Anterior cingulate cortex (tissue), 58 donors: Measurements from ENCODE around the gene AKIRIN2.
A peak's percentile ranks its signal among the peaks of the same experiment; 100 is the strongest.
"Not testable (repeated sequence)": the region's sequence is repeated elsewhere in the genome, so short reads cannot be mapped to it uniquely, and the experiment has no call there.

Source experiments
- DNase-seq, 58 donors: peaks; one replicate each; lab custom pipeline; 2025; lab: John Stamatoyannopoulos, UW

The AKIRIN2 gene

DNA sequence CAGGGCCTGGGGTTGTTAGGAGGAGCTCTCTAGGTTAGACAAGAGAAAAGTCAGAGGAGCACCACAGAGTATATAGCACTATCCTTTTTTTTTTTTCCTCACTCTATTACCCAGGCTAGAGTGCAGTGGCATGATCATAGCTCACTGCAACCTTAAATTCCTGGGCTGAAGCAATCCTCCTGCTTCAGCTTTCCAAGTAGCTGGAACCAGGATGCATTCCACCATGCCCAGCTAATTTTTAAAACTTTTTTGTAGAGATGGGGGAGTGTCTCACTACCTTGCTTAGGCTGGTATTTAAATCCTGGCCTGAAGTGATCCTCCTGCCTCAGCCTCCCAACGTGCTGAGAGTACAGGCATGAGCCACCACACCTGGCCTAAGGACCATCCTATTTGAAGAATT is 19.3 kb upstream of the AKIRIN2 start:
- no peak for DNase-seq

DNA sequence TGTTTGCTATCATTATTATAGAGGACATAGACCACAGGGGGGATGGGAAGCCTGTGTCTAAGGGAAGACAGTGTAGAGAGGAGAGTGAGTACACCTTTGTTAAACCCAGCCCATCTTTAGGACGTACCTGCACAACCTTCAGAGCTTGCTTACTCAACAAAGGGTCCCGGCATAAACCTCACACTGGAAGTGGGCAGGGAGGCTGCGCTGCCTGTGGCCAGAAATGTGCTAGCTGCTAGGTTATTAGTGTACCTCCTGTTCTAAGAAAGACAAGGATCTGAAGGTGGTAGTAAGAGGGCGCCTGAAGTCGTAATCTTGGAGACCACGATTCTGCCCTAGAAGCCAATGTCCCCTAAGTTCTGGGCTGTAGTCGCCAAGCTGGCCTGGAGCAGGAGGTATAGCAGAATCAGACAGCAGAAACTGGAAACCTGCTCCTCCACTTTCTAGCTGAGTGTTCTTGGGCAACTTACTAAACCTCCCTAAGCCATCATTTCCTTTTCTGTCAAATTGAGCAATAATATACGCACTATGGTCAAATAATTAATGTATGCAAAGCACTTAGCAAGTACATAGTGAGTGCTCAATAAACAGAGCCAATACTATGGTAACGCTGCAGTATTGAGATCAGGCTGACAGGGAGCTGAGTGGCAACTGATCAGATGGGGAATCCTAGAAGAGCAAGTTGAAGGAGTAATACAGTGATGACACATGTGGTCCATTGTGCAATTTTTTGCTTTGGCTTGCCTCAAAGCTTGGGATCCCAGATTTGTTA is 16.8 kb upstream of the AKIRIN2 start:
- no peak for DNase-seq

DNA sequence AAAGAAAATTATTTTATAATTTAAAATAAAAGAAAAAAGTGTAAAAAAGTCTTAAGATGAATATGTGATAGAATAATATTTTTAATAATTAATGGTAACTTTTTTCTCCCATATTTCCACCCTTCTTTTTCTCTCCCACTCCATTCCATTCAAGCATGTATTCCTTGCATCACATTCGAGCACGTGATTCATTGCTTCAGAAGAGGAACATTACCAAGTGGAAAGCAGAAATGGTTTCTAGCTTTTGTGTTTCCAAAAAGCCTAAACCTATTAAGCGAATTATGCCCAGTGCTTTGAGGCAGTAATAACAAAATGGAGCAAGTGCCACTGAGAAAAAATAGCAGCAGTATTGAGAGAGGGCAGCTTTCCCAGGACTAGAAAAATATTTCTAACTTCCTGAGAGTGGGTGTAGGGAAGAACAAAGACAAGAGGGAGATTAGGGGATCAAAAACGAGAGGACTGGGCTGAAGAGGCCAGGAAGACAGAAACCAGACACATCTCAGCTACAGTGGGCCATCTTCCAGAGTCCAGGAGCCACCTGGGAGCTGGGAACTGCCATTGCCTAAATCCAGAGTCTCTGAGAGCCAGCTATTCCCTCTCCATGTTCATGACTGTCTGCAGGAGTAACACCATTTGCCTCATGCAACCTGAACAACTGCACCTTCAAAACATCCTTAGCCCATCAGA is 15.0 kb upstream of the AKIRIN2 start:
- no peak for DNase-seq

DNA sequence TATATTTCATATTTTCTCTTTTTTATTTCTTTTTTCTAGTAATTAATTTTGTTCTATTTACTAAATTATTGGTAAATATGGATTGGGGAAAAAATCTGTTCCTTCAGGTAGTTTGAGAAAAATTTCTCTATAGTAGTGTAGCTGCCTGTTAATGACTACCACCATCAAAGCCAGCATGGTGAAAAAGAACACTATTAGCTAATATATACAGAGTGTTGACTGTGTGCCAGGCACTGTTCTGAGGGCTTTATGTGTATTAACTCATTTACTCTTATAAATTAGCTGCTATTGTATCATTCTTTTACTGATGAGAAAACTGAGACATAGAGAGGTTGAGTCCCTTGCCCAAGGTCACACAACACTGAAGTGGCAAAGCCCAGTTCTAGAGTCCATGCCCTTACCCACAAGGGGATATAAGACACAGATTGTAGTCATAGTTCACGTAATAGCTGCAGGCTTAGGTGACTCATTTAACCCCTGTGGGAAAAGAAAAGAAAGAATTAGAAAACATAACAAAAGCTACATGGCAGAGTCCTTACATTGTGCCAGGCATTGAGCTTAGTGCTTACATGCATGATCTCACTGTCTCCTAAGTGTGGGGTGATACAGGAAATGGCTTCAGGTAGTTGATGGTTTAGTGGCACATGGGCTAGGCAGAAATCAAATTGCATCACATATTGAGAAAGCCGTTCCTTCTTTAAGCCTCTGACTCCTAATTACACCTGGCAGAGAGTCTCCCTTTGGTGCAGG is 12.2 kb upstream of the AKIRIN2 start:
- no peak for DNase-seq

DNA sequence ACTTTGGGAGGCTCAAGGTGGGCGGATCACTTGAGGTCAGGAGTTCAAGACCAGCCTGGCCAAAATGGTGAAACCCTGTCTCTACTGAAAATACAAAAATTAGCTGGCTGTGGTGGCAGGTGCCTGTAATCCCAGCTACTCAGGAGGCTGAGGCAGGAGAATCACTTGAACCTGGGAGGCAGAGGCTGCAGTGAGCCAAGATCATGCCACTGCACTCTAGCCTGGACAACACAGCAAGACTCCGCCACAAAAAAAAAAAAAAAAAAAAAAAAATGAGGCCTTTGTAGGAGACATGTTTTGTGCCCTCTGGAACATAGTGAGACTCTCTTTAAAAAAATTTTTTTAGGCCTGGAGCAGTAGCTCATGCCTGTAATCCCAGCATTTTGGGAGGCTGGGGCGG is 10.7 kb upstream of the AKIRIN2 start:
- not testable (repeated sequence) for DNase-seq

DNA sequence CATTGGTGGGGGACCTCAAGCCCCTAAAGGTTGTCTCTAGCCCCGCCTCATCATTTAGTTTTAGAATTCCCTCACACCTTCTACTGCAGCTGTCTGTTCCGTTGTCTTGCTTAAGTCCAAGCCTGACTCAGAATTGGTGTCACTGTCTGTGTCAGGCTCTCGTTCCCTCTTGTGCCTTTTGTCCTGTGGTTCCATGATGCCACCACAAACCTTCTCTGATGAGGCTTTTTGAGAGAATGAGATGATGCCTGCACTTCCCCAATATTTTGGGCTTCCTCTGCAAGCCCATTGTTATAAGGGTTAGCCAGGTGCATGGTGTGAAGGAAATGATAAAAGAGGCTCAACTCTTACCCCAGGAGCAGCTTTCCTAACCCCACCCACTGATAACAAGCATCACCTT is 8.1 kb upstream of the AKIRIN2 start:
- DNase-seq: no peak

DNA sequence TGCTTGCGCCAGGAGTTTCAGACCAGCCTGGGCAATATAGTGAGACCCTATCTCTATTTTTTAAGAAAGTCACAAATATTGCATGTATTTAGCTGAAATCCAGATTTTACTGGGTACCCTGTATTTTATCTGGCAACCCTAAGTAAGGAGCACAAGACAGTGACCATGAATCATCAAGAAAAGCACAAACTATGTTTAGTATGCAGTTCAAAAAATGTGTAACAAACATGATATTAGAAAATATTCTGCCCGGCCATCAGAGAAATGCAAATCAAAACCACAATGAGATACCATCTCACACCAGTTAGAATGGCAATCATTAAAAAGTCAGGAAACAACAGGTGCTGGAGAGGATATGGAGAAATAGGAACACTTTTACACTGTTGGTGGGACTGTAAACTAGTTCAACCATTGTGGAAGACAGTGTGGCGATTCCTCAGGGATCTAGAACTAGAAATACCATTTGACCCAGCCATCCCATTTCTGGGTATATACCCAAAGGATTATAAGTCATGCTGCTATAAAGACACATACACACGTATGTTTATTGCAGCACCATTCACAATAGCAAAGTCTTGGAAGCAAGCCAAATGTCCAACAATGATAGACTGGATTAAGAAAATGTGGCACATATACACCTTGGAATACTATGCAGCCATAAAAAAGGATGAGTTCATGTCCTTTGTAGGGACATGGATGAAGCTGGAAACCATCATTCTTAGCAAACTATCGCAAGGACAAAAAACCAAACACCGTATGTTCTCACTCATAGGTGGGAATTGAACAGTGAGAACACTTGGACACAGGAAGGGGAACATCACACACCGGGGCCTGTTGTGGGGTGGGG is 6.8 kb upstream of the AKIRIN2 start:
- not testable (repeated sequence) for DNase-seq

DNA sequence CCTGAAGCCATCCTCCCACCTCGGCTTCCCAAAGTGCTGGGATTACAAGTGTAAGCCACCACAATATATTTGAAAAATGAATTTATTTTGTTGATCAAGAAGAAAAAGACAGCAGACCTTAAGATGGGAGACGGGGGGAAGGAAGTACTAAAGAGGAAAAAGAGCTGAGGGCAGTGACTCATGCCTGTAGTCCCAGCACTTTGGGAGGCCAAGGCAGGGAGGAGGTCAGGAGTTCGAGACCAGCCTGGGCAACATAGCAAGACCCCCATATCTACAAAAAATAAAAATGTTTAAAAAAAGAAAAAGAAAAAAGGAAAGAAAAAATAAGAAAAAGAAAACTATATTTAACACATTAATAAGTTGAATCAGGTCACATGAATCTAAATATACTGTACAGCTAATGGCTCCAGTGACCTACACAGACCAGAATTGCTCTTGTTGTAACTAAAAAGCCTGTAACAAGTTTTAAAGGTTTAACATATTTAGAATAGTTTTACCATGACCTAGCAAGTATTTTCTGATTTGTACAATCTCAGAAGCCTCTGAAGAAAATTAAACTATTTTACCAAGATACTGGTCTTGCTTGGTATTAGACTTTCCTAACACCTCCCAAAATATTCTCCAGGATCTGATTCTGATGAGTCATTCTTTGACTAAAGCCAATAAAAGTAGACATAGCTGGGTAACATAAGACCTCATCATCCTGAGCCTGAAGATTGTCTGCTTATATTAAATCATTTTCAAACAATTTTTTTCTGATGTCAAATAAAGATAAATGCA is 4.3 kb upstream of the AKIRIN2 start:
- no peak for DNase-seq

DNA sequence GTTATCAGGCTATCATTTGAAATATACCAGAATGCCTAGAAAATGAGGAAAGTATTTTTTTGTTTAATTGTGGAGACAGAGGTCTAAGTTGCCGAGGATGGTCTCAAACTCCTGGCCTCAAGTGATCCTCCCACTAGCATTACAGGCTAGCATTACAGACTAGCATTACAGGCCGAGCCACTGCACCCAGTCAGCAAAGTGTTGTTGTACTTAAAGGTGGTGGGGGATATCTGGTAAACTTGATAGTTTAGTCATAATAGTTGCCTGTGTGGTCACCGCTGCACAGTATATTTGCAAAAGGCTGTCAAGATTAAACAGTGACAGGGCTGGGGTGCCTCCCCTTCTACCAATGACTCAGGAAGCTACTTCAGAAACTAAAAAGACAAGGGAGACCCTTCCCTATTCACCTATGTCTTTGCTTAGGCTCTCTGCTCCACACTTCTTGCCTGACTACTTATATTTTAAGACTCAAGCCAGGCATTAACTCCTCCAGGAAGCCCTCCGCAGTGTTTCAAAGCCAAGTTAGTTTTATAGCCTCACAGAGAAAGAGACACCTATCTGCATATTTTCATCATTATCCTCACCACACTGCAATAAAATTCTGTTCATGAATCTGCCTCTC is 3.1 kb upstream of the AKIRIN2 start:
- no peak for DNase-seq

DNA sequence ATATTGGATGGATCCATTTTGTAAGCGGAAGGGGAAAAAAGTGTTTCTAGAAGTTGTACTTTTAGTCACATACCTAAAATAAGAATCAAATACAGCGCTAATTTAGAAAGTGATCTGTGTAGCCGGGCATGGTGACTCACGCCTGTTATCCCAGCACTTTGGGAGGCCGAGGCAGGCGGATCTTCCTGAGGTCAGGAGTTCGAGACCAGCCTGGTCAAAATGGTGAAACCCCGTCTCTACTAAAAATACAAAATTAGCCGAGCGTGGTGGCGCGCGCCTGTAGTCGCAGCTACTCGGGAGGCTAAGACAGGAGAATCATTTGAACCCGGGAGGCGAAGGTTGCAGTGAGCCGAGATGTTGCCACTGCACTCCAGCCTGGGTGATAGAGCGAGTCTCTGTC is 1.0 kb upstream of the AKIRIN2 start:
- DNase-seq: peak in 1 of 58 donors; percentile 6

DNA sequence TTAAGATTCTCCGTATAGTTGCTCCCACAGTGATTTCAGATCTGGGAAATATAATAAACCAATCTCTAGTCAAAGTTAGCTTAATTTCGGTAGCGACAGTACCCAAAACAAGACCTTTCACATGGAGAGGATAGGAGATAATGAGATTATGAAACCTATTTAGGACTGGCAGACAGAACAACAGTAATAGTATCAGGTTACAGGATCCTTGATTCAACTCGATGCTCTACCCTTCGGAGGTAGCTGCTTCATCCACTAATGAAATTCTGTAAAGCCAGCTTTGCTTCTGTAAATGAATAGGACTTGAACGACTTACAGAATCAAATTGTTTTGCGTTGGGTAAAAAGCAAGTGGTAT is 534 bp upstream of the AKIRIN2 start:
- no peak for DNase-seq

DNA sequence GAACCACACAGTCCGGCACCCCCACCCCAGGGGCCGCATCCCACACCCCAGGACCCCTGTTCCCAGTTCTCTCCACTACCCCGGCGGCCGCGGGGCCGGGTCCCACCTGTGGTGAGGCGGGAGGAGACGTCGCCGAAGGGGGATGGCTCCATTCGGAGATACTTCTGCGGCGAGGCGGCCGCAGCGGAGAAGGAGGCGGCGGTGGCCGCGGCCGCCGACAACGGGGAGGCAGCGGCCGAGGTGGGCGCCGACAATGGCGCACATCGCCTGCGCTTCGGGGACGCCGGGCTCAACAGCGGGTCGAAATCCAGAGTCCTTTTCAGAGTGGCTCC is 723 bp downstream of the AKIRIN2 start:
- peak in 12 of 58 donors; percentile 10 to 61 (median 46) for DNase-seq

DNA sequence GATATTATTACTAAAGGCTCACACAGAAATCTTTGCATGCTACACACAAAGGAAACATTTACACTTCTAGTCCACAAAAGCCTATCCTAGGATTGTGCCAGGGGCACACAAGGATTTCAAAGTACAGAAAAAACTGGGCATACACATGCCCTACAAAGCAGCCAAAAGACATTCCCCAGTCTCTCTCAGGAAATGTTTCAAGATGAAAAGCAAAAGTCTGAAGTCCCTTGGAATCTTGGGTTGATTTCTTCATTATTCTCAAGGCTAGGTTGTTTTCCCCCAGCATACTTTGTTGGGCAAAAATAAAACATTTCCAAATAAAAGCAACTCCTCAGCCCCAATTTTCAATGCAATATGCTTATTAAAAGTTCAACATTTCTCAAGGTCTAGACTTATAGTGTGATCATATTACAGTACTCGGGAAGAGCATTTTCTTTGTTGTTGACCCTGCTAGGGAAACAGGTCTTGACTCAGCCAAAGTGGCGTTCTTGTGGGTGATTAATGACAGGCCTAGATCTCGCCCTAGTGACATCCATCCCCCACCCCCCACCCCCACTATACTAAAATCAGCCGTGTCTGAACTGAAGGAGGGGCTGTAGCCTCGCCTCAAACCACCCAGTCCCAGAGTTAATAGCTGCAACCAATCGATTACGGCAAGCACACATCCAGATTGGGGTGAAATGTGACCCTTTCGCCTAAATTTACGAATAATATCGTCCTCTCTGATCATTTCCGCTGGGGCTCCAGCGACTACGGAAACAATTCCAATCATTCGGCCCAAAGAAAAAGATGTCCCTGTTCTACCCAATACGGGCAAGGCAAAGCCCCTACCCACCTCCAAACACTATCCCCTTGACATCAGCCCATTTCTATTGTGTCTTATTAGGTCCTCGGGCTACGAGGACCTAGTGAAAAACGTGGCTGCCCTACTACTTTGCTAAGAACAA is 1.4 kb downstream of the AKIRIN2 start:
- peak in 14 of 58 donors; percentile 2 to 43 (median 25) for DNase-seq

DNA sequence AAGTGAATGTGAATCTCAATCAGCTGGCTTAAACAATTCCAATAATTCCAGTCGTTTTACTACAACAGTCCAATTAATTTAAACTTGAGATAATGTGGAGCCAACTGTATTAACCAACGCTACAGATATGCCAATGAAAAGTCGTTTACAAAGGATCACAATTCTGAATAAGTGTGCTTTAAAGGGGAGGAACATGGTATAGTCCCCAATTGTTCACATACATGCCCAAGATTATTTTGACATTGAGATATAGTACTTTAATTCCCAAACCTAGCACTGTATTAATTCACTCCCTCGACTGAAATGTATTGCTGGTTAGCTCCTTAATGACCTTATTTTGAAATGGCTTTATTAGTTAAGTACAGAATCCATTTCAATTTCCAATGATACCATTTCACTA is 2.5 kb downstream of the AKIRIN2 start:
- DNase-seq: no peak

DNA sequence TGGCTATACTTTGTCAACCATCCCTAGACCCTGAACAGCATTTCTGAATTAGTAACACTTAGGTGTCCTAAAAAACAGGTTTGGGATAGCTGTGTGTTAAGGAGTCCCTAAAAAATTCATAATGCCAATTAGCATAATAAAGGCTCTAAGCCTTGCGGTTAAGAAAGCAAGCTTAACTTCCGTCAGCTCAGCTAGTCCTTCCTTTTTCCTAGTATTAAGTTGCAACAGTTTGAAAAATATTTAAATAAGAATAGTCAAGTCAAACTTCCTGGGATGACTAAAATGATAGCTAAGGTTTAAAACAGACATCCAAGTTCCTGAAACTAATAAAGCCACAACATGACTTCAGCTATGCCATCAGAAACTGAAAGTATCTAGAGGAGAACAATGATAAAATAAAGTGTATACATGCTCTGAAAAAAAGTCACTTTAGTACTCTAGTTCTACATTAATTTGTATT is 3.5 kb downstream of the AKIRIN2 start:
- DNase-seq: no peak

DNA sequence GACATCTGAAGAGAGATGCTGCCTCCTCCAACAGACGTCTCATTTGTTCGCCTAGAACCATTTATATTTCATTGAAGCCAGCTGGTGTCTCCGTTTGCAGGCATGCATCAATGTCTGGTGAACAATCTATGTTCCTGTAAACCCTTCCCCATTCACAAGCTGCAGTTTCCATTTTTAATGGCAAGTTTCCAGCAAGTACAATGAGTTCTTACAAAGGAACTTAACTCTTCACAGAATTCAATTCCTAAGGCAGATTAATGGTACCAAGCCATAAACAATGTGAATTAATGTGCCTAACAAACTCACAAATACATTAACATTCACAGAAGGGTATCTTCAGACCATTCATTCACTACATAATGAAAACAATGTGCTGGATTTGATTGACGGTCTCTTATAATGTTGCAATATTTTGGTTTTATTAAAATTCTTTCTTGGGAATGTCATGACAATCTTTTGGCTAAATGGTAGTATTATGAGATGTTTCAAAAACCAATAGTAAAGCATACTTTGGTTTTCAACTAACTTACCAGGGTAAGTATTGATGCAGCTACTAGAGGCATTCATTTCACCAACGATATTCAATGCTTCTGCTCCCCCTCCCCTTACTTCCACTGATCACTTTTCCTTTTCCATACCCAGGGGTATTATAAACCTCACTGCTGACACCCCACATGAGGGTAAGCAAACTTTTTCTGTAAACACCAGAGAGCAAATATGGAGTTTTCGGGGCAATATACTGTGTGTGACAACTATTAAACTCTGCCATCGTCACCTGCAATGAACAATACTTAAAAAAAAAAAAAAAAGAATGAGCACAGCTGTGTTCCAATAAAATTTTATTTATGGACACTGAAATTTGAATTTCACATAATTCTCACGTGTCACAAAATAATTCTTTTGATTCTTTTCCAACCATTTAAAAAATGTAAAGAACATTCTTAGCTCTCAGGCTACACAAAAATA is 4.2 kb downstream of the AKIRIN2 start:
- DNase-seq: peak in 9 of 58 donors; percentile 5 to 56 (median 19)

DNA sequence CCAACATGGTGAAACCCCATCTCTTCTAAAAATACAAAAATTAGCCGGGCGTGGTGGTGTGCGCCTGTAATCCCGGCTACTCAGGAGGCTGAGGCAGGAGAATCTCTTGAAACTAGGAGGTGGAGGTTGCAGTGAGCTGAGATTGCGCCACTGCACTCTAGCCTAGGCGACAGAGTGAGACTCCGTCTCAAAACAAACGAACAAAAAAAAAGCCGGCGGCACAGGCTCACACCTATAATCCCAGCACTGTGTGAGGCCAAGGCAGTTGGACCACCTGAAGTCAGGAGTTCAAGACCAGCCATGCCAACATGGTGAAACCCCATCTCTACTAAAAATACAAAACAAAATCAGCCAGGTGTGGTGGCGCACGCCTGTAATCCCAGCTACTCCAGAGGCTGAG is 5.2 kb downstream of the AKIRIN2 start:
- not testable (repeated sequence) for DNase-seq
